ENCODE data around the gene WBP2. TPM values are rescaled to one million over a fixed set of nuclear protein-coding genes. Genes with fewer than 3 reads are reported as not detected.

WBP2 gene
- total RNA-seq (2014; rRNA removed) (49.7 and 51.8 TPM in 2 replicates), Bru-seq, nascent RNA (percentile 87 among the genes with signal in this experiment), BruChase-seq, experiment 1, labeled RNA remaining after a 6-hour chase (percentile 96 among the genes with signal in this experiment), BruChase-seq, experiment 2, labeled RNA remaining after a 2-hour chase (percentile 94 among the genes with signal in this experiment)
- long read RNA-seq, transcript WBP2-209 (4 exons, 747 nt), result minor isoform, 13 of 538 reads
- long read RNA-seq, transcript WBP2-201 (8 exons, 1,944 nt), result major isoform, 114 of 538 reads
- long read RNA-seq, partial matches to known transcripts, result 50 of 538 reads
- long read RNA-seq, other reads (novel, unspliced or antisense), result 358 of 538 reads

GRCh38 chr17:75855310-75856061, at the start of gene WBP2:
Gene WBP2, minus strand, starts transcription at chr17:75855335. Its CDS starts 38 bp downstream, at chr17:75855297.
- Histone ChIP-seq H3K9ac (ENCODE audit: low read length) (peak within 1 kb of the TSS; percentile 77), H3K4me2 (ENCODE audit: low read length) (peak within 1 kb of the TSS; percentile 95), H3K4me1 (ENCODE audit: insufficient read depth, low read length) (peaks cover 28% of the 10 kb centered on the region), H4K20me1 (ENCODE audit: low read length) (no peaks in the 10 kb centered on the region), H3K9me2 (replicated peaks; ENCODE audit: low read length) (no peaks in the 10 kb centered on the region), H3K27ac (ENCODE audit: low read length) (peak within 1 kb of the TSS; percentile 69), H3K79me2 (ENCODE audit: low read length) (peaks cover 24% of the 10 kb centered on the region), H3K36me3 (ENCODE audit: low read depth, low read length) (peaks cover 8% of the 10 kb centered on the region; the same call in 1 of the 2 replicates), H2AFZ (ENCODE audit: low read length) (peak within 1 kb of the TSS; percentile 86), H3K4me3 (ENCODE audit: low read length) (peak within 1 kb of the TSS; percentile 86), H3F3A (ENCODE audit: low read length, unreplicated experiment) (no peaks in the 10 kb centered on the region), H3K27me3 (ENCODE audit: low read length) (no peaks in the 10 kb centered on the region), H3K9me3 (ENCODE audit: low read length) (no peaks in the 10 kb centered on the region)
- no TSS peak for BruUV-seq (replicated peaks)
- peak; percentile 90 for ATAC-seq
- POLR2A ChIA-PET (ENCODE audit: unreplicated experiment), result interaction anchor here (0.5 to 2.3 kb wide), 18 partner anchors 10 to 475 kb away, joined by 3 to 29 read pairs (median 4); partner anchors contain the start of genes ACOX1 and FBF1
- TF ChIP-seq EZH2phosphoT487 (IDR thresholded peaks at IDR 0.05; ENCODE audit: borderline replicate concordance, low read length) (no peak), CTCF (conservative IDR thresholded peaks at IDR 0.05; ENCODE audit: low read depth, low read length) (no peak; the same call in 1 of the 2 replicates), EZH2 (IDR thresholded peaks at IDR 0.05; ENCODE audit: low read length, unreplicated experiment) (no peak)
- CTCF ChIA-PET, result interaction anchor here (0.6 to 3.2 kb wide), 16 partner anchors 10 to 448 kb away, joined by 3 to 30 read pairs (median 4); partner anchors contain the start of genes SMIM5, TRIM47 and TRIM65
- intact Hi-C loops (cut with micrococcal nuclease), result loop anchor here (1.0 to 2.0 kb wide), 4 partner anchors 10 to 71 kb away; partner anchors contain the start of genes TRIM65 and UNK
- DNase-seq, result peak; percentile 100

- Histone ChIP-seq H3K9ac (ENCODE audit: low read length) (no peak overlapping the region), H3K9me2 (replicated peaks; ENCODE audit: low read length) (no peaks in the 10 kb centered on the region), H2AFZ (ENCODE audit: low read length) (no peak overlapping the region), H3K4me2 (ENCODE audit: low read length) (no peak overlapping the region), H3K79me2 (ENCODE audit: low read length) (peaks cover 26% of the 10 kb centered on the region), H3F3A (ENCODE audit: low read length, unreplicated experiment) (peaks cover 5% of the 10 kb centered on the region), H3K36me3 (ENCODE audit: low read depth, low read length) (peaks cover 29% of the 10 kb centered on the region), H3K9me3 (ENCODE audit: low read length) (no peaks in the 10 kb centered on the region), H3K4me1 (ENCODE audit: insufficient read depth, low read length) (peaks cover 13% of the 10 kb centered on the region), H4K20me1 (ENCODE audit: low read length) (no peaks in the 10 kb centered on the region), H3K27ac (ENCODE audit: low read length) (no peak overlapping the region), H3K4me3 (ENCODE audit: low read length) (no peak overlapping the region), H3K27me3 (ENCODE audit: low read length) (no peaks in the 10 kb centered on the region)
- no peak for DNase-seq
- intact Hi-C loops (cut with micrococcal nuclease), result loop anchor here (10.0 kb wide), 1 partner anchor 372 kb away; no protein-coding TSS in a partner anchor
- no TSS peak for BruUV-seq (replicated peaks)
- CTCF ChIA-PET, result no interaction called here
- no peak for TF ChIP-seq EZH2phosphoT487 (IDR thresholded peaks at IDR 0.05; ENCODE audit: borderline replicate concordance, low read length)
- TF ChIP-seq EZH2 (IDR thresholded peaks at IDR 0.05; ENCODE audit: low read length, unreplicated experiment), result no peak
- no peak for TF ChIP-seq CTCF (conservative IDR thresholded peaks at IDR 0.05; ENCODE audit: low read depth, low read length)
- POLR2A ChIA-PET (ENCODE audit: unreplicated experiment), result no interaction called here
- ATAC-seq, result no peak
Measured at GRCh38 chr17:75902406-75902805, 47.3 kb upstream of the WBP2 start.
